Parathyroid adenoma (tissue), 2 donors: Measurements from ENCODE around the gene ADCY1.
"Not testable (repeated sequence)": the region's sequence is repeated elsewhere in the genome, so short reads cannot be mapped to it uniquely, and the experiment has no call there.

Source experiments
- H2AFZ ChIP-seq: fragments of 300-600 bp; sonication (generic); one replicate; pipeline ENCODE4 v1.7.0; 2017; ENCODE audit warnings: antibody characterized with exemption, mild to moderate bottlenecking
- H3K27ac ChIP-seq: fragments of 300-600 bp; sonication (generic); one replicate; pipeline ENCODE4 v1.7.0; 2017
- H3K27me3 ChIP-seq: fragments of 300-600 bp; sonication (generic); one replicate; pipeline ENCODE4 v1.7.0; 2017; ENCODE audit warnings: low read length; ENCODE audit not compliant: control insufficient read depth, insufficient read depth
- H3K36me3 ChIP-seq: fragments of 300-600 bp; sonication (generic); one replicate; pipeline ENCODE4 v1.7.0; 2017; ENCODE audit warnings: low read length; ENCODE audit not compliant: control insufficient read depth, insufficient read depth
- H3K4me1 ChIP-seq: fragments of 300-600 bp; sonication (generic); one replicate; pipeline ENCODE4 v1.7.0; 2017; ENCODE audit warnings: control low read depth
- H3K4me2 ChIP-seq: fragments of 300-600 bp; sonication (generic); one replicate; pipeline ENCODE4 v1.7.0; 2017; ENCODE audit warnings: low read length
- H3K4me3 ChIP-seq: fragments of 300-600 bp; sonication (generic); one replicate; pipeline ENCODE4 v1.7.0; 2017; ENCODE audit warnings: low read depth, low read length
- H3K79me2 ChIP-seq: fragments of 300-600 bp; sonication (generic); one replicate; pipeline ENCODE4 v1.7.0; 2017; ENCODE audit warnings: control low read depth
- H3K9ac ChIP-seq: fragments of 300-600 bp; sonication (generic); one replicate; pipeline ENCODE4 v1.7.0; 2017; ENCODE audit warnings: mild to moderate bottlenecking
- H3K9me3 ChIP-seq: fragments of 300-600 bp; sonication (generic); one replicate; pipeline ENCODE4 v1.7.0; 2017; ENCODE audit warnings: low read length; ENCODE audit not compliant: control insufficient read depth
- TF ChIP-seq, protein P1 (sequence below): fragments of 300-600 bp; sonication (generic); IDR thresholded peaks from one replicate; pipeline ENCODE4 v1.7.0; 2017; ENCODE audit warnings: antibody characterized with exemption, mild to moderate bottlenecking
- donor health status: primary hyperparathyroidism.

ADCY1 gene

DNA sequence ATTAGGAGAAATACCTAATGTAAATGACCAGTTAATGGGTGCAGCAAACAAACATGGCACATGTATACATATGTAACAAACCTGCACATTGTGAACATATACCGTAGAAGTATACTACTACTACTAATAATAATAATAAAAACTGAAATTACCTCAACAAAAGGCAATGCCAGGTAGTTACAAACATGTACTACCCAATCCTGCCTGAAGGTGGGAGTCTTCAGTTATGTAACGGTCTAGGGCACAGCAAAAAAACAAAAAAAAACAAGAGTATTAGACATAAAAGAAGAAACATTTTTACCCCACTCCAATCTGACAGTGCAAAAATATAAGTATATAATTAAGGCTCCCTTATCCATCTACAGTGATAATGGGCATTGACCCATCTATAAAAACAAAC lies 182.6 kb downstream of the ADCY1 start:
- not testable (repeated sequence) for H3K27me3 ChIP-seq, H3K4me2 ChIP-seq, H3K79me2 ChIP-seq, H3K36me3 ChIP-seq, H3K27ac ChIP-seq, H3K9me3 ChIP-seq, H3K9ac ChIP-seq, H2AFZ ChIP-seq, H3K4me3 ChIP-seq
- TF ChIP-seq, protein P1, sequence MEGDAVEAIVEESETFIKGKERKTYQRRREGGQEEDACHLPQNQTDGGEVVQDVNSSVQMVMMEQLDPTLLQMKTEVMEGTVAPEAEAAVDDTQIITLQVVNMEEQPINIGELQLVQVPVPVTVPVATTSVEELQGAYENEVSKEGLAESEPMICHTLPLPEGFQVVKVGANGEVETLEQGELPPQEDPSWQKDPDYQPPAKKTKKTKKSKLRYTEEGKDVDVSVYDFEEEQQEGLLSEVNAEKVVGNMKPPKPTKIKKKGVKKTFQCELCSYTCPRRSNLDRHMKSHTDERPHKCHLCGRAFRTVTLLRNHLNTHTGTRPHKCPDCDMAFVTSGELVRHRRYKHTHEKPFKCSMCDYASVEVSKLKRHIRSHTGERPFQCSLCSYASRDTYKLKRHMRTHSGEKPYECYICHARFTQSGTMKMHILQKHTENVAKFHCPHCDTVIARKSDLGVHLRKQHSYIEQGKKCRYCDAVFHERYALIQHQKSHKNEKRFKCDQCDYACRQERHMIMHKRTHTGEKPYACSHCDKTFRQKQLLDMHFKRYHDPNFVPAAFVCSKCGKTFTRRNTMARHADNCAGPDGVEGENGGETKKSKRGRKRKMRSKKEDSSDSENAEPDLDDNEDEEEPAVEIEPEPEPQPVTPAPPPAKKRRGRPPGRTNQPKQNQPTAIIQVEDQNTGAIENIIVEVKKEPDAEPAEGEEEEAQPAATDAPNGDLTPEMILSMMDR: peak; percentile 33
- H3K4me1 ChIP-seq: peaks cover 14% of the 10 kb centered on the region

DNA sequence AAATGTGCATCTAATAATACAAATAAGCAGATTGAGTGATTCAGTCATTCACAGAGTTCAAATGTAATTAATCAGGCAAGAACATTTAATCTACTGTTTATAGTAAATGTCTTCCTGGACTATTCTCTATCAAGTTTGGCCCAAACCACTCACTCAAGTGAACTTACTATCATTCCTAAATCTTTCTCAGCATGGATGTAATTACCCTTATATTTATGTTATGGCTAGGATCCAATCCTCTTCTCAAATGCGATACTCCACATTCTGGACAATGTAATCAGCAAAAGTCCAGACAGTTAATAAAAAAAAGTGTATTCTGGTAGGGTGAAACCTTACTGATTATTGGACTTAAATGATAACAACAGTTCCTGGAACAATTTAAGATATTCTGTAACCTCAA lies 185.3 kb downstream of the ADCY1 start:
- H3K4me2 ChIP-seq, H3K36me3 ChIP-seq, H3K4me1 ChIP-seq, H3K79me2 ChIP-seq, H3K27me3 ChIP-seq, H3K9me3 ChIP-seq, H3K9ac ChIP-seq, H2AFZ ChIP-seq, H3K4me3 ChIP-seq: not testable (repeated sequence)
- H3K27ac ChIP-seq: peak overlapping the region; percentile 21

DNA sequence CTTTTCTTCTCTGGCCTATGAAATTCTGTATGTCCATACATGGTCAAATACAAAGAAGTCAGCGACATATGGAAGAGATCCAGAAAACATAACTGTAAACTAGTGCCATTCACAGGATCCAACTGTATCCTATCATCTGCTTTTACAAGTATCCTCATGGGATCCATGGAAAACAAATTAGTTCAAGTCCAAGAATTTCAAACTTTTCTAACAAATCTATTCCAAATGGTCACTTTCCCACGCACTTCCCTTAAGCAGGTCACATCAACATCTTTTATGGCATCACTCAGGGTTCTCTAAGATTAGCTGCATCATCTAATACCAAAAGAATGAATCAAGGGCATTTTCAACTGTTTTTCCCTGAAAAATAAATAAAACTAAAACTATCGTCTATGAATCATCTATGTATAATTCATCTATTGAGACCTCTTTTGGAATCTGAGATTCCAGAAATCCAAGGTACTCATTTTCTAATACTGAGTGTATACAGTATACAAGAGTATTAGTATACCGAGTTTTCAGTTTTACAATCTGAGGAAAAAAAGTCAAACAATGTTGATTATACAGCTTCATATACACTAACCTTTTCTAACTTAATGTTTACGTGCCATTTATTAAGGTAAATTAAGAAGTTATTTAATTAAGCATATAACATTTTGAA lies 187.5 kb downstream of the ADCY1 start:
- peak overlapping the region; percentile 49 for H3K27ac ChIP-seq
- H2AFZ ChIP-seq, H3K4me1 ChIP-seq, H3K79me2 ChIP-seq, H3K9ac ChIP-seq, H3K36me3 ChIP-seq, H3K27me3 ChIP-seq, H3K4me2 ChIP-seq, H3K4me3 ChIP-seq, H3K9me3 ChIP-seq: not testable (repeated sequence)

DNA sequence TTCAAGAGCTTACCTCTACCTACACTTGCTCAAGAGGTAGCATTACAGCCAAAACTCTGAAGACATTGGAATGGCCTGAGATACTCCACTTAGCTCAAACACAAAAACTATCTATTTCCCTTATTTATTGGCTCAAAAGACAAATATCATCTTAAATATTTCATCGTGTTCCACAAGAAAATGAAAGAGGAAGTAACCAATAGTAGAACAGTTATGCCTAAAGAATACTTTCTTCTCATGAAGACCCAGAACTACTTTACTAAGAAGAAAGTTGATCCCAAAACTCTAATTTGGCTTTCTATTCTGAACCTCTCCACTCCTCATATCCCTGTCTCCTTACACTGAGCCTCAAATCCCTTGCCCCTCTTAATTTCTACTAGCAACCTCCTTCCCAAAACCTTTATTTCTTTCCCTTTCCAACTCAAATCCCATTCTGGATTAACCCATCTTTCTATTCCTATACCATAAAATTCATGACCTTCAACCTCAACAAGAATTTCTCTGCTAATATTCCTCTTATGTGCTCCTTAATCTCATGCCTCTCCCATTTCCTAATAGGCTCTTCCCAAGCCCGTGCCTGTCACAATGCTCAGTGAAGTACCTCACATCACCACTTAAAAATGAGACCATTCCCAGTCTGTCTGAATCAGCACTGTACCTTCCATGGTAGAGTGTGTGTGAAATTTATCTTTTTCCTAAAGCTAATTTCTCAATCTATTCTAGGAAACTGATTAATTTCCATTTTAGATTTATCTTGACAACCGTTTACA lies 188.2 kb downstream of the ADCY1 start:
- H3K79me2 ChIP-seq, H3K4me3 ChIP-seq, H3K4me2 ChIP-seq, H3K36me3 ChIP-seq, H3K9ac ChIP-seq, H3K4me1 ChIP-seq, H3K9me3 ChIP-seq, H3K27me3 ChIP-seq, H2AFZ ChIP-seq: not testable (repeated sequence)
- H3K27ac ChIP-seq: peak overlapping the region; percentile 49

DNA sequence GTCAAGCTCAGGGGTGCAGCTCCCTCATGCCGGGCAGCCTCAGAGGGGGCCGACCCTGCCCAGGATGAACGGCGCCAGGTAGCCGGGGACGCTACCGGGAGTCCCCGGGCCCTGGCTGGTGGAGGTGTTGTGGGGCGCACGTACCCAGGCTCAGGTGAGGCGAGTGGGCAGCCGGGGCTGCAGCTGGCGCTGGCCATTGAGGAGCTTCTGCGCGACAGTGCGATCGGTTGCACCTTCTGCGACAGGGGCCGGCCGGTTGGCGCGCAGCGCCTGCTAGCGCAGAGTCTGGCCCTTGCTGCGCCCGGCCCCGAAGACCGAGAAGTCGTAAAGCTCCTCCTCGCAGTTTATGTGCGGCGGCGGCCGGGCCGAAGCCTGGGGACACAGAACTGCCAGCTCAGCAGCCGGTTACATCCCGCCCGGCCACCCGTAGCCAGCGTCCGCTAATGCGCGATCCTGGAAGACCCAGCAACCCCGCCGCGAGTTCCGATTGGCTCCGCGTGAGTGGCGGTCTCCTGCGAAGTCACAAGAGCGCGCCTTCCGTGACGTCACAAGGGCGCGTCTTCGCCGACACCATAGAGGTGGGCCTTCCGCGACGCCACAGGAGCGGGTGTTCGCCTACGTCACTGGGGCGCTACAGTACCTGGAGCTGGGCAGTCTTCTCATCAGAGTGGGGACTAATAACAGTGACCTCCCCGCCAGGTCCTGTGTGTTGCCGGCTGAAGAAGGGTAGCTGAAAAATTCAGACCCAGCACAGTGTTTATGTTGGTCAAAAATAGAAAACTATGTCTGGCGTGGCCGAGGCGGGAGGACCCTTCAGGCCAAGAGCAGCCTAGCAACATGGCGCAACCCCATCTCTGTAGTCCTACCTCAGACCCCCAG lies 194.6 kb downstream of the ADCY1 start:
- H3K27ac ChIP-seq: peak overlapping the region; percentile 92
- H2AFZ ChIP-seq: peak overlapping the region; percentile 97
- peak overlapping the region; percentile 86 for H3K4me3 ChIP-seq
- not testable (repeated sequence) for H3K27me3 ChIP-seq, H3K4me1 ChIP-seq, H3K79me2 ChIP-seq, H3K9me3 ChIP-seq, H3K36me3 ChIP-seq
- peak overlapping the region; percentile 84 for H3K4me2 ChIP-seq
- peak overlapping the region; percentile 92 for H3K9ac ChIP-seq

DNA sequence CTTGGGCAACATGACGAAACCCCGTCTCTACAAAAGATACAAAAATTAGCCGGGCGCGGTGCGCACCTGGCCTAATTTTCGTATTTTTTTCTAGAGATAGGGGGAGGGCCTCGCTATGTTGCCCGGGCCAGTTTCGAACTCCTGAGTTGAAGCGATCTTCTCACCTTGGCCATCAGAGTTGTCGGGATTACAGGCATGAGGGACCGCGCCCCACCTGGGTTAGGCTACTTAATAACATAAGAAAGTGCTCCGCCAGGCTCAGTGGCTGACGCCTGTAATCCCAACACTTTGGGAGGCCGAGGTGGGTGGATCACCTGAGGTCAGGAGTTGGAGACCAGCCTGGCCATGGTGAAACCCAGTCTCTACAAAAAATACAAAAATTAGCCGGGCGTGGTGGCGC lies 195.5 kb downstream of the ADCY1 start:
- not testable (repeated sequence) for H3K9ac ChIP-seq, H3K27me3 ChIP-seq, H3K36me3 ChIP-seq, H3K79me2 ChIP-seq, H3K4me3 ChIP-seq, H3K9me3 ChIP-seq, H3K4me1 ChIP-seq
- Histone ChIP-seq H2AFZ (peak overlapping the region; percentile 97), H3K27ac (peak overlapping the region; percentile 92), H3K4me2 (peak overlapping the region; percentile 84)
